Activated B cell treated with CpG ODN at 0.5 μM for 24 hours (primary cell): Measurements from ENCODE around the gene SEMA6A. TPM values are rescaled to one million over a fixed set of nuclear protein-coding genes. Genes with fewer than 3 reads are reported as not detected.
"Not testable (repeated sequence)": the region's sequence is repeated elsewhere in the genome, so short reads cannot be mapped to it uniquely, and the experiment has no call there.

Experiments used
- ATAC-seq: fragments of 200-7000 bp; cut with Tn5 transposase; one replicate; pipeline ENCODE4 v1.10.0; 2021; ENCODE audit warnings: low read depth, mild to moderate bottlenecking, moderate library complexity
- CTCF ChIA-PET: fragments of 350-600 bp; sonication (Branson Sonifier 250); formaldehyde crosslinking; loops from one replicate; lab custom pipeline; 2021; ENCODE audit warnings: antibody characterized with exemption; lab: Charles Lee
- POLR2A ChIA-PET: fragments of 350-600 bp; sonication (Branson Sonifier 250); formaldehyde crosslinking; loops from one replicate; lab custom pipeline; 2021; ENCODE audit warnings: antibody characterized with exemption; lab: Charles Lee
- DNase-seq: peaks from one replicate; pipeline ENCODE4 v3.0.0; 2022
- H3K27ac Mint-ChIP-seq: one replicate; pipeline ENCODE4 v1.8.0; 2020; ENCODE audit warnings: mixed read lengths
- H3K27me3 Mint-ChIP-seq: one replicate; pipeline ENCODE4 v1.8.0; 2021; ENCODE audit warnings: mixed read lengths
- H3K36me3 Mint-ChIP-seq: one replicate; pipeline ENCODE4 v1.8.0; 2021; ENCODE audit warnings: low read depth, mixed read lengths
- H3K4me1 Mint-ChIP-seq: one replicate; pipeline ENCODE4 v1.8.0; 2021; ENCODE audit warnings: mixed read lengths
- H3K4me3 Mint-ChIP-seq: one replicate; pipeline ENCODE4 v1.8.0; 2020; ENCODE audit warnings: mild to moderate bottlenecking, mixed read lengths
- H3K9me3 Mint-ChIP-seq: one replicate; pipeline ENCODE4 v1.8.0; 2020; ENCODE audit warnings: mixed read lengths
- CTCF ChIP-seq: fragments of 200-600 bp; IDR thresholded peaks from one replicate; pipeline ENCODE4 v1.8.0; 2022; ENCODE audit warnings: antibody characterized with exemption, mild to moderate bottlenecking
- intact Hi-C: fragments of 100-400 bp; cut with micrococcal nuclease; formaldehyde crosslinking; loops from one replicate; pipeline ENCODE4 v1.15.1; 2024
- total RNA-seq: library from RNA; stranded (reverse); gene quantifications from 2 replicates; pipeline ENCODE4 v1.2.3, GENCODE V29; 2022

The SEMA6A gene
- total RNA-seq, 1 donor from 2014 or later, result 0.20 TPM

- intact Hi-C loops, result no loop called here
- DNase-seq (no peak), ATAC-seq (no peak)
- no peaks in the 10 kb centered on the region for H3K4me1 Mint-ChIP-seq
- ChIA-PET CTCF (no interaction called here), POLR2A (no interaction called here)
- H3K9me3 Mint-ChIP-seq, result no peaks in the 10 kb centered on the region
- no peak overlapping the region for H3K27ac Mint-ChIP-seq
- no peaks in the 10 kb centered on the region for H3K27me3 Mint-ChIP-seq
- no peak overlapping the region for H3K4me3 Mint-ChIP-seq
- no peaks in the 10 kb centered on the region for H3K36me3 Mint-ChIP-seq
- no peak for TF ChIP-seq CTCF
Observed at GRCh38 chr5:116528519-116529234, 45.9 kb downstream of the SEMA6A start.

GRCh38 chr5:116527582-116527981 lies 47.0 kb downstream of the SEMA6A start:
- ChIA-PET POLR2A (no interaction called here), CTCF (no interaction called here)
- no peaks in the 10 kb centered on the region for H3K27me3 Mint-ChIP-seq
- no peak overlapping the region for H3K27ac Mint-ChIP-seq
- H3K4me1 Mint-ChIP-seq, result no peaks in the 10 kb centered on the region
- no peak for DNase-seq
- ATAC-seq, result no peak
- intact Hi-C loops, result no loop called here
- H3K9me3 Mint-ChIP-seq, result no peaks in the 10 kb centered on the region
- no peak for TF ChIP-seq CTCF
- no peak overlapping the region for H3K4me3 Mint-ChIP-seq
- no peaks in the 10 kb centered on the region for H3K36me3 Mint-ChIP-seq

GRCh38 chr5:116525674-116526073 lies 48.9 kb downstream of the SEMA6A start:
- no peak for TF ChIP-seq CTCF
- no peaks in the 10 kb centered on the region for H3K9me3 Mint-ChIP-seq
- H3K36me3 Mint-ChIP-seq, result no peaks in the 10 kb centered on the region
- ChIA-PET CTCF (no interaction called here), POLR2A (no interaction called here)
- no peak for ATAC-seq
- H3K27me3 Mint-ChIP-seq, result no peaks in the 10 kb centered on the region
- no peaks in the 10 kb centered on the region for H3K4me1 Mint-ChIP-seq
- DNase-seq, result no peak
- intact Hi-C loops, result no loop called here
- no peak overlapping the region for H3K27ac Mint-ChIP-seq
- no peak overlapping the region for H3K4me3 Mint-ChIP-seq

GRCh38 chr5:116524966-116525365 lies 49.7 kb downstream of the SEMA6A start:
- Mint-ChIP-seq H3K36me3 (no peaks in the 10 kb centered on the region), H3K4me3 (no peak overlapping the region), H3K27ac (no peak overlapping the region), H3K27me3 (peaks cover 2% of the 10 kb centered on the region), H3K4me1 (no peaks in the 10 kb centered on the region), H3K9me3 (no peaks in the 10 kb centered on the region)
- ATAC-seq (no peak), DNase-seq (no peak)
- TF ChIP-seq CTCF, result no peak
- intact Hi-C loops, result no loop called here
- CTCF ChIA-PET, result no interaction called here
- POLR2A ChIA-PET, result no interaction called here

- no peak for DNase-seq
- H3K36me3 Mint-ChIP-seq, result no peaks in the 10 kb centered on the region
- H3K9me3 Mint-ChIP-seq, result no peaks in the 10 kb centered on the region
- intact Hi-C loops, result no loop called here
- no peak for ATAC-seq
- H3K4me3 Mint-ChIP-seq, result no peak overlapping the region
- peaks cover 2% of the 10 kb centered on the region for H3K27me3 Mint-ChIP-seq
- no peak for TF ChIP-seq CTCF
- H3K27ac Mint-ChIP-seq, result no peak overlapping the region
- CTCF ChIA-PET, result no interaction called here
- POLR2A ChIA-PET, result no interaction called here
- no peaks in the 10 kb centered on the region for H3K4me1 Mint-ChIP-seq
Observed at GRCh38 chr5:116524051-116524904, 50.3 kb downstream of the SEMA6A start.

- H3K27me3 Mint-ChIP-seq, DNase-seq, H3K36me3 Mint-ChIP-seq, ATAC-seq, intact Hi-C loops, CTCF ChIA-PET, H3K9me3 Mint-ChIP-seq, H3K4me3 Mint-ChIP-seq, H3K4me1 Mint-ChIP-seq, POLR2A ChIA-PET, H3K27ac Mint-ChIP-seq: not testable (repeated sequence)
Observed at GRCh38 chr5:116523182-116523581, 51.4 kb downstream of the SEMA6A start.
